Skeletal muscle cell (primary cell): ENCODE measurements around the gene ADCK1.

ENCODE experiments used
- DNase-seq: peaks from one replicate; pipeline ENCODE4 v3.0.0-alpha.2; 2010; ENCODE audit warnings: low read depth
- H3K4me3 ChIP-seq: 2 replicates; pipeline ENCODE4 v1.5.1; 2011; ENCODE audit warnings: low read depth, mild to moderate bottlenecking, control low read depth, low read length, moderate library complexity

ADCK1 gene

GRCh38 chr14:77859934-77860570 lies 60.1 kb downstream of the ADCK1 start:
- no peak overlapping the region for H3K4me3 ChIP-seq
- no peak for DNase-seq

DNA sequence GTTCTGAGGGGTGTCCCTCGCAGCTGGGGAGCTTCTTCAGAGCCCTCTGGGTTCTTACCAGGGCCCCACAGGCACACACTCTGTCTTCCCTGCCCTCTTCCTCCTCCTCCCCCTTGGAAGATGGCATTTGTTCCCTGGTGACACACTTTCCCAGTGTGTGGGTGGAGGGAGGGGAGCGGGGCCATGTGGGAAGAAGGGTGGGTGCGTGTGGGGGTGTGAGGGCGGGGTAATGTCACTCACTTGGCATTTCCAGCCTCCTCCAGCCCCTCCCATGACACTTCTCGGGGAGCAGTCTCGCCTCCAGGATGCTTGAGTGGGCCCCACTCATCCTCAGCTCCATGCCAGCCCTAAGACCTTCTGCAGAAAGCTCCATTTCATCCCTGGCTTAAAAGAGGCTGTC lies 61.3 kb downstream of the ADCK1 start:
- H3K4me3 ChIP-seq, result no peak overlapping the region
- DNase-seq, result no peak

DNA sequence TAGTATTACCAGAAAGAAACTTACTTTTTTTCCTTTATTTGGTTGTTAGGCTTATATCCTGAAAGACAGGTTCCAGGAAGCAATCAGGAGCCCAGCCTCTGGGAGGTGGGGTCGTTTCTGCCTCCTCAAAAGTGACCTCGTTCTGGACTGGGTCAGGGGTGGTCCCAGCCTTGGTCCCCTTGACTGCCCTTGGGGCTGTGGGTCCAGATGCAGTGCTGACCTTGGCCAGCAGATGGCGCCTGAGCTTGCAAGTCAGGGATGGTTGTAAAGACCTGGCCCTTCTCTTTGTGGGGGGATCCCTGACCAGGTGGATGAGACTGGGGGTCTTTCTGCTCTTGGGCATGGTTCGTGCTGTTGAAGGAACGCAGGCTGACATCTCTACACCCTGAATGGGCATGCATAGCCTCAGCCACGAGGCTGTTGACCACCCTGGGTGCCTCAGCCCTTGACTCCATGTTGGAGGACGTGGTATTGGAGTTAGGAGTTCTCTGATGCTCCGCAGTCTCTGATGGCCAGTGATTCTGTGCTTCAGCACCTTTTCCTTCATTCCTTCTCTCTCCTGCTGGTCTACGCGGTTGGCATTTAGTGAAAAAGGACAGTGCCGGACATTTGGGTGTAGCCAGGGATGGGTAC lies 62.4 kb downstream of the ADCK1 start:
- DNase-seq, result peak; percentile 19
- no peak overlapping the region for H3K4me3 ChIP-seq

GRCh38 chr14:77864085-77864484 lies 64.2 kb downstream of the ADCK1 start:
- DNase-seq, result no peak
- H3K4me3 ChIP-seq, result no peak overlapping the region

DNA sequence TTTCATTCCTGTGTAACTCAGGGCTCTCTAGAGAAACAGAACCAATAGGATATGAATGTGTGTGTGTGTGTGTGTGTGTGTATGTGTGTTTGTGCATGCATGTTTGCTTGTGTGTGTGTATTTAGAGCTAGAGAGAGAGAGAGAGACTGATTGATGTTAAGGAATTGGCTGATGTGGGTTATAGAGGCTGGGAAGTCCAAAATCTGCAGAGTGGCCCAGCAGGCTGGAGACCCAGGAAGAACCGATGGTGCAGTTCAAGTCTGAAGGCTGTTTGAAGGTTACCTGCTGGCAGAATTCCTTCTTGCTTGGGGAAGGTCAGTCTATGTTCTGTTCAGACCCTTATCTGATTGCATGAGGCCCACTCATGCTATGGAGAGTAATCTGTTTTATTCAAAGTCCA lies 64.7 kb downstream of the ADCK1 start:
- no peak for DNase-seq

GRCh38 chr14:77865455-77865854 lies 65.5 kb downstream of the ADCK1 start:
- no peak overlapping the region for H3K4me3 ChIP-seq
- DNase-seq, result no peak

More for the DNA sequence above, 64.7 kb downstream of the ADCK1 start:
- no peak overlapping the region for H3K4me3 ChIP-seq

GRCh38 chr14:77866932-77867331 lies 67.0 kb downstream of the ADCK1 start:
- H3K4me3 ChIP-seq, result no peak overlapping the region
- no peak for DNase-seq

DNA sequence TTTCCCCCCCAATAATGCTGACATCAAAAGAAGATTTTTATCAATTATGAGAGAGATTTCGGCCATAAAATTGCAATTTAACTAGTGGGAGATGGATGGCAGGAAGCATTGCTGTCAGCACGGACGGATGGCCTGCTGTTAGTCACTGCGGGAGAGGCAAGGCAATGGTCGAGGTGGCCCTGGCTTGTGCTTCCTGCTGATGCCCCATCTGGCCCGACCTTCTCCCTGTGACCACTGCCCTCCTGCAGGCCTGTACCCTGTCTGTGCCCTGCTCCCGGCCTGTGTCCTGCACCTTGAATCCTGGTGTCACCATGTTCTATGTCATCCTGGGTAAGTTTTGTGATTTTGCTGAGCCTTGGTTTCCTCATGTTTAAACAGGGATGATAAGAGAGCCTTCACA lies 67.6 kb downstream of the ADCK1 start:
- no peak for DNase-seq
- H3K4me3 ChIP-seq, result no peak overlapping the region

GRCh38 chr14:77868552-77869285 lies 68.8 kb downstream of the ADCK1 start:
- H3K4me3 ChIP-seq, result no peak overlapping the region
- DNase-seq, result no peak

DNA sequence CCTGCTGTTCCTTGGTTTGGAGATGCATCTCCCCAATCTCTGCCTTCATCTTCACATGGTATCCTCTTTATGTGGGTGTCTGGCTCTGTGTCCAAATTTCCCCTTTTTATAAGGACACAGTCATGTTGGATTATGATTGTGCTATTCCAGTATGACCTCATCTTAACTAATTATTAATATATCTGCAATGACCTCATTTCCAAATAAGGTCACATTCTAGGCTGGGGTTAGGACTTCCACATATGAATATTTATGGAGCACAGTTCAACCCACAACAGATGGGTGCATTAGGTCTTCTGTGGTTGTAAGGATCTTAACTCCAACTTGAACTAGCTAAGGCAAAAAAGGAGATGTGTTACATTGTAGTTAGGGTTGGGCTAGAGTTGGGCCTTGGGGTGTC lies 69.4 kb downstream of the ADCK1 start:
- no peak overlapping the region for H3K4me3 ChIP-seq

GRCh38 chr14:77870646-77871045 lies 70.7 kb downstream of the ADCK1 start:
- no peak for DNase-seq
- H3K4me3 ChIP-seq, result no peak overlapping the region

More for the DNA sequence above, 69.4 kb downstream of the ADCK1 start:
- DNase-seq, result no peak

DNA sequence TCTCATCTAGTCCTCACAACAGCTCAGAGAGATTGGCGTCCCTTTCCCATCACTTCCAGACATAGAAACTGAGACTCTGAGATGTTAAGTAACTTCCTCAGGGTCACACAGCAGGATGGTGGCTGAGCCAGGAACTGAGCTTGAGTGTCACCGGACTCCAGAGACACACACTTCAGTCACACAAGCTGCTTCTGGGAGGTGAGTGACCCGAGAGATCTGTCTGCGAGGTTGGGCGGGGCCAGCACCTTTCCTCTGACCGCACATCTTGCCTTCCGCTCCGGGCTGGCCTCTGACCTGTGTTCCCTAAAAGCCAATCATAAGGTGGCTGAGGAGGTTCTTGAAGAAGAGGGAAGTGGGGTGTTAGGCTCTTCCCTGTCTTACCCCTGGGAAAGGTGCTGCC lies 72.2 kb downstream of the ADCK1 start:
- no peak overlapping the region for H3K4me3 ChIP-seq
- no peak for DNase-seq

DNA sequence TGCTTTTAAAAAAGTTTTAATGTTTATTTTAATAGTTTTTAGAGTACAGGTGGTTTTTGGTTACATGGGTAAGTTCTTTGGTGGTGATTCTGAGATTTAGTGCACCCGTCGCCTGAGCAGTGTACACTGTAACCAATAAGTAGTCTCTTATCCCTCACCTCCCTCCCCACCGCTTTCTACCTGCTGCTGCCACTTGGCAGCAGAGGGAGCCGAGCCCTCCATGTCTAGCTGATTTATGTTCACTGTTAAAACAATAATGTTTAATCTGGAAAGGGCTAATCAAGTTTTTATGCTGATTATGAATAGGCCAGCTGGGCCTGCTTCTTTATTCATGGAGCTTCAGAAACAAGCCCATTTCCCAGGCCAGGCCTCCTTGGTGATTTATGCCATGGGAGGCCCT lies 73.1 kb downstream of the ADCK1 start:
- no peak for DNase-seq
- H3K4me3 ChIP-seq, result no peak overlapping the region

DNA sequence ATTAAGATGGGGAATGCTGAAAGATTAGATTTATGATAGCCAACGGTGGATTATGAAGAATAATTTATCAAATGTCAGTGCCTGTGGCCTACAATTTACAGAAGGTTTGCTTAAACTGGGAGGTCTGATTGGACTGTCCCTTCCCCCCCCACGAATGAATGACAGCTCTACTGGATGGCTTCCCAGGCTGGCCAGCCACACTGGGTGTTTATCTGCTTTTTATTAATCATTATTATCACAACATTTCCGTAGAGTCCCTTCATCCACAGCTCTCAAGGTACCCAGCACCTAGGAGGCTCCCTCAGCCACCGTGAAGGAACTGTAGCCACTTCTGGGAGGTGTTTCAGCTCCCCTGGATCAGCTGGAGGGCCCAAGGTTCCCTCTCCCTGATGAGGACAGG lies 78.9 kb downstream of the ADCK1 start:
- DNase-seq, result no peak
- H3K4me3 ChIP-seq, result no peak overlapping the region

- no peak overlapping the region for H3K4me3 ChIP-seq
- no peak for DNase-seq
Measured at GRCh38 chr14:77880056-77880455, 80.1 kb downstream of the ADCK1 start.

DNA sequence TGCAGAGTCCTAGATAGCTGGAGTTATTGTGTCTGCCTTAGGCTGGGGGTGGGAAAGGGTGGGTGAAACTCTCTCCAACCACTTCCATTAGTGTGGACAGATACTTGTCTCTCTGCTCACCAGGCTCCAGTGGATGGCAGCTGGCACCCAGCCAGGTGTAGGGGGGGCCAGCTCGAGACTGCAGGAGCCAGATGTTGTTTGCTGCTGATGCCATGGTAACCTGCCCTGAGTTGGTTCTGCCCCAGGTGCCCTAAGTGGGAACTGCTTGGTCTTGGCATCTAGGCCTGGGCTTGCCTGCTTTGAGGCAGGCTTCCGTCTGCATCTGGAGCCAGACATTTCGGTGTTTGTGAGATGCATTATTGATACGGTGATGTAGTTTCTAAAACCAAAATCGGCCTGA lies 82.2 kb downstream of the ADCK1 start:
- DNase-seq, result no peak
- no peak overlapping the region for H3K4me3 ChIP-seq

DNA sequence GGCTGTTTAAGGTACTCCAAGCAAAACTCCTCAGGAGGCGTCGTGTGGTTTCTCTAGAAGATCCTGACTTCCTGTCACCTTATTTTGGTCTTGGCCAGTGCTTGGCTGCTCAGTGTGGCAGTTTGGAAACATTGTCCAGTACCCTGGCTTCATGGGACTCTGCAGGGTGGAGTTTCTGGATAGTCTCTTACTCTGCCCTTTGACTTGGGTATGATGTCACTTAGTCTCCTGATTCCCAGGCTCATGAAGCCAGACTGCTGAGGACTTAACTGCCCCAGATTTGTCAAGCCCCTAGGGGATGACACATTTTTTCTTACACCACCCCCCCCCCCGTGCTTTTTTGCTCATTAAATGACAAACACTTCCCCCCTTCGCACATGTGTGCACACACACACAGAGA lies 82.7 kb downstream of the ADCK1 start:
- no peak overlapping the region for H3K4me3 ChIP-seq
- DNase-seq, result peak; percentile 7

DNA sequence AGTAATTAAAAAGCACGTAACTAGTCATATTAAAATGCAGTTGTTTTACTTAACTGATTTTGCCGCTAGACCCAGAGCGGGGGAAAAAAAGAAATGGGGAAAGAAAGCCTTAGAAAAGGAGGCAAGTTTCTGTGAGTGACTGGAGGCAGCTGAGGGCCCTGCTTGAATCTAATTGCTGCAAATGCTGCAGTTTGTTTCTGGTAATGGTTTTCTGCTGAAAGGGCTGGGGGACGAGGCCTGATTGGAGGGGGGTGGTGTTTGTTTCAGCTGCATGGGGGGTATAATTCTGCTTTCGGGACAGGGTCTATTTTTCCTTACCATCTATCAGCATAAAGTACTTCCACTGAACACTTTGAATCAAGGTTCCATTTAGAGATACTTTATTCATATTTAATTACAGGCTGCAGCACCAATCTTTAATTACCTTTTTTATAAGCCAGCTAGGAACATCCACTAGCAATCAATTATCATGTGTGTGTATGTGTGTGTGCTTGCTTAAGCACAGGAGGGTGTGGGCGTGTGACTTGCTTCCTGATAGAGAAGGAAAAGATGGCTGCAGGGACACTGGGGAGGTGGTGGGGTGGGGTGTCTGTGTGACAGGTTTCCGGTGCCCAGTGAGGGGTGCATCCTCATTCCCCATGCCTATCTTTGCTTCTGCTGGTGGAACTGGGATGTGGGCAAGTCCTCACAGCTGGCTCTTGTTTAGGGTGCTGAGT lies 83.4 kb downstream of the ADCK1 start:
- H3K4me3 ChIP-seq, result no peak overlapping the region
- no peak for DNase-seq

DNA sequence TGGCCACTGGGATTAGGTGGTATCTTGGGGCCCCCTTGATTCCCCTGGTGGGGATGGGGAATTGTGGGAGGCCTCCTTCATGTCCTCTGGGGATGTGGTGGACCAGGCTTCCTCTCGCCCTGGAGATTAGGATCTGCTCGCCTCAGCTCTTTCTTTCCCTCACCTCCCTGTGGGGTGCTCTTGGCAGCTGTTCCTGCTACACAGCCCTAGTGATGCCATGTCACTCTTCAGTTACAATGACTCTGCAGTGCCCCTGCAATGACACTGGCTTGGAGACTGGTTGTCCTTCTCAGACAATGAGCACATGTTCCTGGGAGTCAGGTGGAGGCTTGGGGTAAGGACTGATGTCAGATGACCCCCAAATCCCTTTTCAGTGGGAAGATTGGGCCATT lies 83.9 kb downstream of the ADCK1 start:
- no peak for DNase-seq
- no peak overlapping the region for H3K4me3 ChIP-seq

GRCh38 chr14:77885367-77885766 lies 85.5 kb downstream of the ADCK1 start:
- no peak overlapping the region for H3K4me3 ChIP-seq
- DNase-seq, result no peak
